Activated CD8-positive, alpha-beta T cell treated with anti-CD3 and anti-CD28 coated beads for 36 hours (primary cell): ENCODE results near the gene ADH1C. TPM values are rescaled to one million over a fixed set of nuclear protein-coding genes. Genes with fewer than 3 reads are reported as not detected.

Experiments
- ATAC-seq: fragments of 200-7000 bp; cut with Tn5 transposase; one replicate; pipeline ENCODE4 v1.10.0; 2021; ENCODE audit warnings: mild to moderate bottlenecking, moderate library complexity
- CTCF ChIA-PET: fragments of 350-600 bp; sonication (Branson Sonifier 250); formaldehyde crosslinking; loops from one replicate; lab custom pipeline; 2021; ENCODE audit warnings: antibody characterized with exemption; lab: Charles Lee
- POLR2A ChIA-PET: fragments of 350-600 bp; sonication (Branson Sonifier 250); formaldehyde crosslinking; loops from one replicate; lab custom pipeline; 2021; ENCODE audit warnings: antibody characterized with exemption; lab: Charles Lee
- DNase-seq: peaks from one replicate; pipeline ENCODE4 v3.0.0-alpha.2; 2020
- H3K27ac Mint-ChIP-seq: one replicate; pipeline ENCODE4 v1.8.0; 2021; ENCODE audit warnings: mild to moderate bottlenecking, mixed read lengths
- H3K27me3 Mint-ChIP-seq: one replicate; pipeline ENCODE4 v1.8.0; 2021; ENCODE audit warnings: mixed read lengths
- H3K36me3 Mint-ChIP-seq: one replicate; pipeline ENCODE4 v1.8.0; 2021; ENCODE audit warnings: low read depth, mixed read lengths
- H3K4me1 Mint-ChIP-seq: one replicate; pipeline ENCODE4 v1.8.0; 2021; ENCODE audit warnings: low read depth, mixed read lengths
- H3K4me3 Mint-ChIP-seq: one replicate; pipeline ENCODE4 v1.8.0; 2021; ENCODE audit warnings: mild to moderate bottlenecking, moderate library complexity, mixed read lengths
- H3K9me3 Mint-ChIP-seq: one replicate; pipeline ENCODE4 v1.8.0; 2021; ENCODE audit warnings: mixed read lengths
- CTCF ChIP-seq: fragments of 200-600 bp; IDR thresholded peaks from one replicate; pipeline ENCODE4 v1.8.0; 2022; ENCODE audit warnings: antibody characterized with exemption, mild to moderate bottlenecking
- intact Hi-C: fragments of 100-400 bp; cut with micrococcal nuclease; formaldehyde crosslinking; loops from one replicate; pipeline ENCODE4 v1.10.0; 2022
- total RNA-seq, 2 experiments: library from RNA; stranded (reverse); gene quantifications; one replicate each; pipeline ENCODE4 v1.2.3, GENCODE V29; 2021

ADH1C gene
- total RNA-seq = not detected

GRCh38 chr4:99352602-99353537 is at the start of gene ADH1C:
Gene ADH1C (minus strand): TSS chr4:99352746. CDS start chr4:99352675, 71 bp downstream.
- no peak for DNase-seq
- no peaks in the 10 kb centered on the region for H3K4me1 Mint-ChIP-seq
- ChIA-PET CTCF (interaction anchor here (0.6 kb wide), 1 partner anchor 609 kb away, joined by 3 read pairs; no protein-coding TSS in a partner anchor), POLR2A (no interaction called here)
- H3K27me3 Mint-ChIP-seq = peaks cover 7% of the 10 kb centered on the region
- no peaks in the 10 kb centered on the region for H3K36me3 Mint-ChIP-seq
- no peak within 1 kb of the TSS for H3K4me3 Mint-ChIP-seq
- intact Hi-C loops = no loop called here
- H3K27ac Mint-ChIP-seq = no peak within 1 kb of the TSS
- TF ChIP-seq CTCF = no peak
- no peak for ATAC-seq
- H3K9me3 Mint-ChIP-seq = peaks cover 5% of the 10 kb centered on the region

- Mint-ChIP-seq H3K4me3 (no peak overlapping the region), H3K36me3 (no peaks in the 10 kb centered on the region), H3K9me3 (no peaks in the 10 kb centered on the region), H3K4me1 (peaks cover 16% of the 10 kb centered on the region), H3K27me3 (peaks cover 3% of the 10 kb centered on the region), H3K27ac (no peak overlapping the region)
- no peak for TF ChIP-seq CTCF
- ATAC-seq (no peak), DNase-seq (no peak)
- intact Hi-C loops = no loop called here
- POLR2A ChIA-PET = no interaction called here
- CTCF ChIA-PET = interaction anchor here (1.2 kb wide), 1 partner anchor 10 kb away, joined by 5 read pairs; no protein-coding TSS in a partner anchor
Observed at GRCh38 chr4:99400831-99401230, 48.3 kb upstream of the ADH1C start.

- no peak for TF ChIP-seq CTCF
- intact Hi-C loops = no loop called here
- H3K27ac Mint-ChIP-seq = no peak overlapping the region
- DNase-seq = no peak
- no peaks in the 10 kb centered on the region for H3K36me3 Mint-ChIP-seq
- H3K9me3 Mint-ChIP-seq = no peaks in the 10 kb centered on the region
- ATAC-seq = no peak
- H3K4me1 Mint-ChIP-seq = peaks cover 7% of the 10 kb centered on the region
- CTCF ChIA-PET = interaction anchor here (1.2 kb wide), 1 partner anchor 8 kb away, joined by 4 read pairs; no protein-coding TSS in a partner anchor
- H3K27me3 Mint-ChIP-seq = peaks cover 3% of the 10 kb centered on the region
- no peak overlapping the region for H3K4me3 Mint-ChIP-seq
- POLR2A ChIA-PET = no interaction called here
Observed at GRCh38 chr4:99399017-99399416, 46.5 kb upstream of the ADH1C start.

GRCh38 chr4:99395595-99396364 is 43.2 kb upstream of the ADH1C start:
- H3K27ac Mint-ChIP-seq = no peak overlapping the region
- no peaks in the 10 kb centered on the region for H3K36me3 Mint-ChIP-seq
- no peak overlapping the region for H3K4me3 Mint-ChIP-seq
- ATAC-seq = no peak
- no peaks in the 10 kb centered on the region for H3K9me3 Mint-ChIP-seq
- ChIA-PET POLR2A (no interaction called here), CTCF (interaction anchor here (0.6 to 1.4 kb wide), 2 partner anchors 9 to 259 kb away, joined by 3 to 5 read pairs; no protein-coding TSS in a partner anchor)
- peaks cover 3% of the 10 kb centered on the region for H3K27me3 Mint-ChIP-seq
- intact Hi-C loops = no loop called here
- H3K4me1 Mint-ChIP-seq = no peaks in the 10 kb centered on the region
- no peak for TF ChIP-seq CTCF
- no peak for DNase-seq
